ENCODE measurements around the gene OR14I1. TPM values are rescaled to one million over a fixed set of nuclear protein-coding genes. Genes with fewer than 3 reads are reported as not detected.
A peak's percentile ranks its signal among the peaks of the same experiment; 100 is the strongest.

OR14I1 gene
- total RNA-seq: not detected
- total RNA-seq (2013): not detected
- 0 reads per million in 29 experiments for total RNA-seq

DNA sequence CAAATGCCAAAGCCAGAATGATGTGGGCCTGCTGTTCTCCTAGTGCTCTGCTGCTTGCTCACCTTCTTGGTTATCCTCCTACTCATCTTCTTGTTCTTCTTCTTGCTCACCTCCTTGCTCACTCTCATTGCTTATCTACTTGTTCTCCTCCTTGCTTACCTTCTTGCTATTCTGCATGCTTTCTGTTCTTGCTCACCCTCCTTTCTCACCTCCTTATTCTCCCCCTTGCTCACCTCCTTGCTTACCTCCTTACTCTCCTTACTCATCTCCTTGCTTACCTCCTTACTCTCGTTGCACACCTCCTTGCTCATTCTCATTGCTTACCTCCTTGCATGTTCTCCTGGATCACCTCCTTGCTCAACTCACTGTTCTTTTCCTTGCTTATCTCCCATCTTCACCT lies at the start of gene OR14I1:
TSS of gene OR14I1 (minus strand) at position 53 of the 400 bp plus-strand sequence.
- ChIA-PET CTCF (no interaction called here), POLR2A (no interaction called here)
- H3K36me3 ChIP-seq (ENCODE audit: control insufficient read depth in 2 of 2, extremely low read depth in 1 of 2, insufficient read depth in 1 of 2, low read length in 1 of 2): no peaks in the 10 kb centered on the region
- no peak within 1 kb of the TSS for H3K27ac ChIP-seq (ENCODE audit: low read length)
- no peak within 1 kb of the TSS for H3K4me3 ChIP-seq (ENCODE audit: control insufficient read depth in 1 of 2, extremely low read depth in 1 of 2, low read length in 1 of 2)
- Mint-ChIP-seq H3K4me1 (no peaks in the 10 kb centered on the region), H3K9me3 (no peaks in the 10 kb centered on the region), H3K27ac (no peak within 1 kb of the TSS), H3K27me3 (peaks cover 8 to 9% of the 10 kb centered on the region in 2 donors), H3K4me3 (no peak within 1 kb of the TSS), H3K36me3 (no peaks in the 10 kb centered on the region)
- peaks cover 0 to 6% of the 10 kb centered on the region in 2 experiments for H3K27me3 ChIP-seq (replicated peaks in 1 of 2; ENCODE audit: control insufficient read depth in 2 of 2, extremely low read depth in 1 of 2, insufficient read depth in 2 of 2, low read length in 1 of 2)
- ATAC-seq (replicated peaks in 1 of 4) (no peak), DNase-seq (no peak)
- no peaks in the 10 kb centered on the region for H3K9me3 ChIP-seq
- no peaks in the 10 kb centered on the region for H3K4me1 ChIP-seq (ENCODE audit: control insufficient read depth in 1 of 2, extremely low read depth in 1 of 2, insufficient read depth in 2 of 2, low read length in 2 of 2)
- WGBS (ENCODE audit: insufficient coverage): 50% methylated on average over 1 of the region's 1 CpG

DNA sequence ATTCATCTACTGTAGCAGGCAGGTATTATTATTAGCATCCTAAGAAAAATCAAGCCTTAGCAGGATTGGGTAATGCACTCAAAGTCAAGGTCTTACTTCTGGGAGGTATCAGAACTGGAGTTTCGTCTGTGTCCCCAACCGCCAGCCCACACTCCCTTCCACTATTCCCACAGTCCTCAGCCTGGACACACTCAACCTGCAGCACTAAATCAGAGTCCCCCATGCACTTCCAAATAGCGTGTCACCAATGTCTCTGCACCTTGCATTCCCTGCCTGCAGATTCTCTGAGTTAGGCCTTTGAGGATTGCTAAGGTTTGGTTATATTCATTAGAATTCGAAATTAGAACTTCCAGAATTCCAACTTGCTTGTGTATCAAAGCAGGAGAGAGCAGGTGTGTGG lies 49.1 kb upstream of the OR14I1 start:
- Mint-ChIP-seq H3K9me3 (no peaks in the 10 kb centered on the region), H3K27me3 (no peaks in the 10 kb centered on the region), H3K27ac (peak overlapping the region; percentile 66 to 79), H3K4me3 (peak overlapping the region in 2 of 3 donors; percentile 5 to 33), H3K4me1 (peaks cover 0 to 21% (median 2%) of the 10 kb centered on the region in 3 donors), H3K36me3 (no peaks in the 10 kb centered on the region)
- CTCF ChIA-PET: no interaction called here
- ATAC-seq (replicated peaks in 1 of 4): no peak
- Histone ChIP-seq H3K9me3 (no peaks in the 10 kb centered on the region), H3K27me3 (replicated peaks in 1 of 2; ENCODE audit: control insufficient read depth in 2 of 2, extremely low read depth in 1 of 2, insufficient read depth in 2 of 2, low read length in 1 of 2) (no peaks in the 10 kb centered on the region), H3K4me3 (ENCODE audit: control insufficient read depth in 1 of 2, extremely low read depth in 1 of 2, low read length in 1 of 2) (no peak overlapping the region), H3K27ac (ENCODE audit: low read length) (no peak overlapping the region), H3K4me1 (ENCODE audit: control insufficient read depth in 1 of 2, extremely low read depth in 1 of 2, insufficient read depth in 2 of 2, low read length in 2 of 2) (peaks cover 0 to 13% of the 10 kb centered on the region in 2 experiments), H3K36me3 (ENCODE audit: control insufficient read depth in 2 of 2, extremely low read depth in 1 of 2, insufficient read depth in 1 of 2, low read length in 1 of 2) (no peaks in the 10 kb centered on the region)
- WGBS (ENCODE audit: insufficient coverage): no CpG with 5 or more reads among the region's 4 CpGs
- DNase-seq: no peak
- POLR2A ChIA-PET: no interaction called here

DNA sequence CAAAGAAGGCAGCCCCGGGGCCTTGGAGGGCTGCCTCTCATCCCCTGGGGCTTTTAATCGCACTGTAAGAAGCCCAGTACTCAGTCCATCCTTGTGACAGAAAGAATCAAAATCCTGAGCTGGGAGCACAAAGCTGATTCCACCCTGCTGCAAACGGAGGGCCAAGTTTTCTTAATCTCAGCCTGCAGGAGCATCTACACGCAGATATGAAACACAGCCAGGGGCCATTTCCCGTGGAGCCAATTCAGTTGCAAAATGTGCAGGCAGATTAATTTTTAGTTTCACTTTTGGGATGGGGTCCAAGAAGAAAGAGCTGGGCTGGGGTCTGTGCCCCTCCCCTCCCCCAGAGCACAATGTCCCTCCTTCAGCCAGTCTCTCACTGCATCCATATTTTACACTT lies 48.6 kb upstream of the OR14I1 start:
- 68% methylated on average over 3 of the region's 5 CpGs for WGBS (ENCODE audit: insufficient coverage)
- H3K9me3 ChIP-seq: no peaks in the 10 kb centered on the region
- no peaks in the 10 kb centered on the region for H3K36me3 ChIP-seq (ENCODE audit: control insufficient read depth in 2 of 2, extremely low read depth in 1 of 2, insufficient read depth in 1 of 2, low read length in 1 of 2)
- H3K27ac Mint-ChIP-seq: peak overlapping the region; percentile 66 to 79
- no peak overlapping the region for H3K4me3 ChIP-seq (ENCODE audit: control insufficient read depth in 1 of 2, extremely low read depth in 1 of 2, low read length in 1 of 2)
- ATAC-seq (replicated peaks in 1 of 4) (no peak), DNase-seq (no peak)
- H3K4me3 Mint-ChIP-seq: peak overlapping the region in 1 of 3 donors; percentile 33
- no peaks in the 10 kb centered on the region for H3K9me3 Mint-ChIP-seq
- H3K4me1 Mint-ChIP-seq: peaks cover 0 to 21% (median 2%) of the 10 kb centered on the region in 3 donors
- H3K4me1 ChIP-seq (ENCODE audit: control insufficient read depth in 1 of 2, extremely low read depth in 1 of 2, insufficient read depth in 2 of 2, low read length in 2 of 2): peaks cover 0 to 13% of the 10 kb centered on the region in 2 experiments
- ChIA-PET POLR2A (no interaction called here), CTCF (no interaction called here)
- no peaks in the 10 kb centered on the region for H3K36me3 Mint-ChIP-seq
- H3K27ac ChIP-seq (ENCODE audit: low read length): no peak overlapping the region
- peaks cover 0 to 2% of the 10 kb centered on the region in 2 donors for H3K27me3 Mint-ChIP-seq
- no peaks in the 10 kb centered on the region for H3K27me3 ChIP-seq (replicated peaks in 1 of 2; ENCODE audit: control insufficient read depth in 2 of 2, extremely low read depth in 1 of 2, insufficient read depth in 2 of 2, low read length in 1 of 2)

DNA sequence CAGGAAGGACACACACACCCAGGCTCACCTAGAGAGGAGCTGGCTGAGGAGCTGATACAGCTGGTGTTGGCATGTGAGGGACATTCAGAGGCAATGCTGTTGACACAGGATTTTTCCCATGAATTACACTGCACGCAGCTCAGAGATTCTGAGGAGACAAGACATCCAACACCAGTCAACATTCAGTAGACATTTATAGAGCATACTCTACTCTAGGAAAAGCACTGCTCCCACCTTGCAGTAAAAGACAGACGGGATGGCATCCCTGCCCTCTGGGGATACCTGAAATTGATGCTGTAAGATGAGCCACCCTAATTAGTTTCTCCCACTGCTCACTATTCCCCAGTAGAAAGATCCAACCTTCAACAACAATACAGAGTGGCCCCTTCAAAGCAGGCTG lies 47.9 kb upstream of the OR14I1 start:
- Histone ChIP-seq H3K36me3 (ENCODE audit: control insufficient read depth in 2 of 2, extremely low read depth in 1 of 2, insufficient read depth in 1 of 2, low read length in 1 of 2) (no peaks in the 10 kb centered on the region), H3K27me3 (replicated peaks in 1 of 2; ENCODE audit: control insufficient read depth in 2 of 2, extremely low read depth in 1 of 2, insufficient read depth in 2 of 2, low read length in 1 of 2) (no peaks in the 10 kb centered on the region), H3K4me3 (ENCODE audit: control insufficient read depth in 1 of 2, extremely low read depth in 1 of 2, low read length in 1 of 2) (no peak overlapping the region), H3K4me1 (ENCODE audit: control insufficient read depth in 1 of 2, extremely low read depth in 1 of 2, insufficient read depth in 2 of 2, low read length in 2 of 2) (peaks cover 0 to 13% of the 10 kb centered on the region in 2 experiments), H3K27ac (ENCODE audit: low read length) (no peak overlapping the region), H3K9me3 (no peaks in the 10 kb centered on the region)
- WGBS (ENCODE audit: insufficient coverage): 100% methylated on average over 1 of the region's 2 CpGs
- ChIA-PET CTCF (no interaction called here), POLR2A (no interaction called here)
- H3K27me3 Mint-ChIP-seq: peaks cover 0 to 4% of the 10 kb centered on the region in 2 donors
- ATAC-seq (replicated peaks in 1 of 4) (no peak), DNase-seq (no peak)
- H3K36me3 Mint-ChIP-seq: no peaks in the 10 kb centered on the region
- peak overlapping the region in 1 of 2 donors; percentile 18 for H3K27ac Mint-ChIP-seq
- H3K4me1 Mint-ChIP-seq: peaks cover 0 to 21% (median 2%) of the 10 kb centered on the region in 3 donors
- H3K4me3 Mint-ChIP-seq: no peak overlapping the region
- H3K9me3 Mint-ChIP-seq: no peaks in the 10 kb centered on the region

DNA sequence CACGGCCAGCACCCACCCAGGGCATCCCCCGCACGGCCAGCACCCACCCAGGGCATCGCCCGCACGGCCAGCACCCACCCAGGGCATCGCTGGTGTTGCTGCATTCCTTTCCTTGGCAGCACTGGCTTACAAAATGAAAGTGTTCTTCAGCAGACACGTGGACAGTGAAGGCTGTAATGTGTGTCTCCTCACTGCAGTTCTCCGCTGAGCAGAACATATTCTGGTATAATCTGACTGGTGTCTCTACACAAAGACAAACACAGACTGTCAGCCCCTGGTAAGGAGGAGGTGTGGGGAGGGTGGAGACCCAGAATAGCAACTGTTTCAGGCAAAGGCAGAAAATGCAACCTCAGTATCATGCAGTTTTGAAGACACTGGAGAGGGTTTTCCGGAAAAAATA lies 45.6 kb upstream of the OR14I1 start:
- WGBS (ENCODE audit: insufficient coverage): 91% methylated on average over 5 of the region's 10 CpGs
- peaks cover 0 to 21% (median 2%) of the 10 kb centered on the region in 3 donors for H3K4me1 Mint-ChIP-seq
- POLR2A ChIA-PET: no interaction called here

DNA sequence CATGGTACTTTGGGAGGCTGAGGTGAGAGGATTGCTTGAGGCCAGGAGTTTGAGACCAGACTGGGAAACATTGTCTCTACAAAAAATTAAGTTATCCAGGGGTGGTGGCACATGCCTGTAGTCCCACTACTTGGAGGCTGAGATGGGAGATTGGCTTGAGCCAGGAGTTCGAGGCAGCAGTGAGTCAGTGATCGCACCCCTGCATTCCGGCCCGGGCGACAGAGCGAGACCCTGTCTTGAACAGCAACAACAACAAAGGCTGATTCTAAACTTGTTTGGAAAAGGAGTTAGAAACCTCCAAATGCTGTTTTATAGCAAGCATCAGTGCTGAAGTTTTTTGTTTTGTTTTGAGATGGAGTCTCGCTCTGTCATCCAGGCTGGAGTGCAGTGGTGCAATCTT lies 38.3 kb upstream of the OR14I1 start:
- Histone ChIP-seq H3K27me3 (replicated peaks in 1 of 2; ENCODE audit: control insufficient read depth in 2 of 2, extremely low read depth in 1 of 2, insufficient read depth in 2 of 2, low read length in 1 of 2) (peaks cover 0 to 13% of the 10 kb centered on the region in 2 experiments), H3K4me1 (ENCODE audit: control insufficient read depth in 1 of 2, extremely low read depth in 1 of 2, insufficient read depth in 2 of 2, low read length in 2 of 2) (no peaks in the 10 kb centered on the region)
- WGBS (ENCODE audit: insufficient coverage): 100% methylated on average over 1 of the region's 7 CpGs

More for the DNA sequence above, 45.6 kb upstream of the OR14I1 start:
- Histone ChIP-seq H3K9me3 (no peaks in the 10 kb centered on the region), H3K27ac (ENCODE audit: low read length) (no peak overlapping the region), H3K36me3 (ENCODE audit: control insufficient read depth in 2 of 2, extremely low read depth in 1 of 2, insufficient read depth in 1 of 2, low read length in 1 of 2) (no peaks in the 10 kb centered on the region), H3K4me1 (ENCODE audit: control insufficient read depth in 1 of 2, extremely low read depth in 1 of 2, insufficient read depth in 2 of 2, low read length in 2 of 2) (peaks cover 0 to 13% of the 10 kb centered on the region in 2 experiments), H3K27me3 (replicated peaks in 1 of 2; ENCODE audit: control insufficient read depth in 2 of 2, extremely low read depth in 1 of 2, insufficient read depth in 2 of 2, low read length in 1 of 2) (peaks cover 0 to under 1% of the 10 kb centered on the region in 2 experiments), H3K4me3 (ENCODE audit: control insufficient read depth in 1 of 2, extremely low read depth in 1 of 2, low read length in 1 of 2) (no peak overlapping the region)
- Mint-ChIP-seq H3K27ac (no peak overlapping the region), H3K4me3 (no peak overlapping the region), H3K27me3 (peaks cover 0 to 4% of the 10 kb centered on the region in 2 donors), H3K9me3 (no peaks in the 10 kb centered on the region), H3K36me3 (no peaks in the 10 kb centered on the region)
- CTCF ChIA-PET: no interaction called here
- ATAC-seq (replicated peaks in 1 of 4) (no peak), DNase-seq (no peak)

More for the DNA sequence above, 38.3 kb upstream of the OR14I1 start:
- H3K36me3 Mint-ChIP-seq: no peaks in the 10 kb centered on the region
- no peak overlapping the region for H3K4me3 Mint-ChIP-seq
- H3K27ac Mint-ChIP-seq: no peak overlapping the region
- peaks cover 4 to 11% of the 10 kb centered on the region in 2 donors for H3K27me3 Mint-ChIP-seq
- no peak overlapping the region for H3K4me3 ChIP-seq (ENCODE audit: control insufficient read depth in 1 of 2, extremely low read depth in 1 of 2, low read length in 1 of 2)
- no peaks in the 10 kb centered on the region for H3K4me1 Mint-ChIP-seq
- ChIA-PET CTCF (no interaction called here), POLR2A (no interaction called here)
- H3K27ac ChIP-seq (ENCODE audit: low read length): no peak overlapping the region
- H3K9me3 Mint-ChIP-seq: no peaks in the 10 kb centered on the region
- ATAC-seq (replicated peaks in 1 of 4): no peak
- H3K36me3 ChIP-seq (ENCODE audit: control insufficient read depth in 2 of 2, extremely low read depth in 1 of 2, insufficient read depth in 1 of 2, low read length in 1 of 2): no peaks in the 10 kb centered on the region
- no peak for DNase-seq
- H3K9me3 ChIP-seq: no peaks in the 10 kb centered on the region

Data from T-cell (primary cell).